HEK293 (cell line): Measurements from ENCODE around the gene GPR152.

ENCODE experiments used
- CTCF ChIA-PET: fragments of 350-600 bp; formaldehyde crosslinking; extraction: SDS; loops from one replicate; lab custom pipeline; 2021; ENCODE audit warnings: antibody characterized with exemption; lab: Yijun Ruan, JAX
- POLR2A ChIA-PET: fragments of 300-600 bp; formaldehyde crosslinking; extraction: SDS; loops from one replicate; lab custom pipeline; 2020; ENCODE audit warnings: antibody characterized with exemption, inconsistent platforms; lab: Yijun Ruan, JAX
- H3K27ac ChIP-seq: fragments of 200-500 bp; sonication (Bioruptor generic); 2 replicates; pipeline ENCODE4 v1.5.1; 2014; ENCODE audit warnings: low read depth, low read length, control low read depth, inconsistent platforms; ENCODE audit errors: extremely low read depth
- H3K36me3 ChIP-seq, 2 experiments: fragments of 200-500 bp in 1 of 2; sonication (Bioruptor generic) in 1 of 2; 1 replicate in 1 of 2; 2 replicates in 1 of 2; pipeline ENCODE4 v1.5.1; 2014 to 2017; ENCODE audit warnings: inconsistent platforms in 2 of 2, low read length in 2 of 2; ENCODE audit not compliant: control insufficient read depth in 2 of 2, insufficient read depth in 1 of 2
- H3K4me1 ChIP-seq: fragments of 200-500 bp; sonication (Bioruptor generic); 2 replicates; pipeline ENCODE4 v1.5.1; 2014; ENCODE audit warnings: mild to moderate bottlenecking, low read length, inconsistent platforms; ENCODE audit not compliant: control insufficient read depth, insufficient read depth
- H3K4me3 ChIP-seq: 2 replicates; pipeline ENCODE4 v1.5.1; 2011; ENCODE audit warnings: low read depth, mild to moderate bottlenecking, control low read depth, low read length, moderate library complexity
- H3K9me3 ChIP-seq: fragments of 200-500 bp; sonication (Bioruptor generic); 2 replicates; pipeline ENCODE4 v1.5.1; 2014; ENCODE audit warnings: low read depth, low read length, inconsistent platforms; ENCODE audit not compliant: control insufficient read depth, insufficient read depth
- FEZF1 ChIP-seq: fragments of 450-650 bp; formaldehyde crosslinking; IDR thresholded peaks from 2 replicates; pipeline ENCODE4 v1.5.1; 2016; ENCODE audit warnings: missing biosample characterization, missing genetic modification characterization
- PRDM1 ChIP-seq: fragments of 450-650 bp; formaldehyde crosslinking; IDR thresholded peaks from 2 replicates; pipeline ENCODE4; 2016; ENCODE audit warnings: missing biosample characterization, missing genetic modification characterization
- REPIN1 ChIP-seq: fragments of 450-650 bp; formaldehyde crosslinking; IDR thresholded peaks from 2 replicates; pipeline ENCODE4 v1.5.1; 2017; ENCODE audit warnings: missing biosample characterization, missing genetic modification characterization, low read depth
- REST ChIP-seq: fragments of 450-650 bp; formaldehyde crosslinking; IDR thresholded peaks from 2 replicates; pipeline ENCODE4 v1.5.1; 2016; ENCODE audit warnings: missing biosample characterization, missing genetic modification characterization
- SALL2 ChIP-seq: fragments of 450-650 bp; formaldehyde crosslinking; IDR thresholded peaks from 2 replicates; pipeline ENCODE4 v1.5.0; 2017; ENCODE audit warnings: missing biosample characterization, mild to moderate bottlenecking, missing genetic modification characterization, borderline replicate concordance
- SP2 ChIP-seq: fragments of 450-650 bp; formaldehyde crosslinking; IDR thresholded peaks from 2 replicates; pipeline ENCODE4 v1.5.1; 2016; ENCODE audit warnings: missing biosample characterization, missing genetic modification characterization
- TCF7L2 ChIP-seq: IDR thresholded peaks from 2 replicates; pipeline ENCODE4 v1.6.1; 2011; ENCODE audit warnings: low read depth, mild to moderate bottlenecking, inconsistent platforms, low read length, moderate library complexity, borderline replicate concordance
- ZBTB8A ChIP-seq: fragments of 450-650 bp; formaldehyde crosslinking; IDR thresholded peaks from 2 replicates; pipeline ENCODE4 v1.5.1; 2016; ENCODE audit warnings: missing biosample characterization, missing genetic modification characterization
- ZFP69B ChIP-seq: fragments of 450-650 bp; formaldehyde crosslinking; IDR thresholded peaks from 2 replicates; pipeline ENCODE4 v1.5.1; 2016; ENCODE audit warnings: missing biosample characterization, missing genetic modification characterization
- ZNF121 ChIP-seq: fragments of 450-650 bp; formaldehyde crosslinking; IDR thresholded peaks from 2 replicates; pipeline ENCODE4 v1.5.1; 2016; ENCODE audit warnings: missing biosample characterization, missing genetic modification characterization
- ZNF157 ChIP-seq: fragments of 450-650 bp; formaldehyde crosslinking; IDR thresholded peaks from 2 replicates; pipeline ENCODE4 v1.5.1; 2016; ENCODE audit warnings: missing biosample characterization, missing genetic modification characterization
- ZNF169 ChIP-seq: fragments of 450-650 bp; formaldehyde crosslinking; IDR thresholded peaks from 2 replicates; pipeline ENCODE4 v1.5.1; 2016; ENCODE audit warnings: missing biosample characterization, missing genetic modification characterization
- ZNF19 ChIP-seq: fragments of 450-650 bp; formaldehyde crosslinking; IDR thresholded peaks from 2 replicates; pipeline ENCODE4; 2016; ENCODE audit warnings: missing biosample characterization, missing genetic modification characterization, low read depth
- ZNF211 ChIP-seq: fragments of 450-650 bp; formaldehyde crosslinking; IDR thresholded peaks from 2 replicates; pipeline ENCODE4 v1.5.1; 2016; ENCODE audit warnings: low read depth, missing biosample characterization, missing genetic modification characterization
- ZNF214 ChIP-seq: fragments of 450-650 bp; formaldehyde crosslinking; IDR thresholded peaks from 2 replicates; pipeline ENCODE4 v1.5.1; 2017; ENCODE audit warnings: missing biosample characterization, mild to moderate bottlenecking, missing genetic modification characterization, borderline replicate concordance
- ZNF221 ChIP-seq: fragments of 450-650 bp; formaldehyde crosslinking; IDR thresholded peaks from 2 replicates; pipeline ENCODE4 v1.5.1; 2017; ENCODE audit warnings: missing biosample characterization, missing genetic modification characterization, borderline replicate concordance
- ZNF433 ChIP-seq: fragments of 450-650 bp; formaldehyde crosslinking; IDR thresholded peaks from 2 replicates; pipeline ENCODE4 v1.5.1; 2016; ENCODE audit warnings: missing biosample characterization, missing genetic modification characterization, low read depth
- ZNF514 ChIP-seq: fragments of 450-650 bp; formaldehyde crosslinking; IDR thresholded peaks from 2 replicates; pipeline ENCODE4 v1.5.1; 2016; ENCODE audit warnings: missing biosample characterization, missing genetic modification characterization
- ZNF549 ChIP-seq: fragments of 450-650 bp; IDR thresholded peaks from 2 replicates; pipeline ENCODE4 v1.5.1; 2018; ENCODE audit warnings: missing biosample characterization, missing genetic modification characterization, mild to moderate bottlenecking, inconsistent platforms, moderate library complexity
- ZNF561 ChIP-seq: fragments of 450-650 bp; IDR thresholded peaks from 2 replicates; pipeline ENCODE4 v1.5.1; 2018; ENCODE audit warnings: missing biosample characterization, missing genetic modification characterization, borderline replicate concordance
- ZNF660 ChIP-seq: fragments of 450-650 bp; IDR thresholded peaks from 2 replicates; pipeline ENCODE4 v1.5.1; 2018; ENCODE audit warnings: missing biosample characterization, mild to moderate bottlenecking, missing genetic modification characterization
- ZNF701 ChIP-seq: fragments of 450-650 bp; formaldehyde crosslinking; IDR thresholded peaks from 2 replicates; pipeline ENCODE4 v1.5.1; 2016; ENCODE audit warnings: missing biosample characterization, missing genetic modification characterization
- ZNF776 ChIP-seq: fragments of 450-650 bp; formaldehyde crosslinking; IDR thresholded peaks from 2 replicates; pipeline ENCODE4 v1.5.0; 2017; ENCODE audit warnings: missing biosample characterization, missing genetic modification characterization, borderline replicate concordance
- ZNF777 ChIP-seq: fragments of 450-650 bp; formaldehyde crosslinking; IDR thresholded peaks from 2 replicates; pipeline ENCODE4 v1.5.1; 2017; ENCODE audit warnings: missing biosample characterization, missing genetic modification characterization, borderline replicate concordance

Gene GPR152

GRCh38 chr11:67458266-67458665 lies 5.7 kb upstream of the GPR152 start:
- no peak for TF ChIP-seq SALL2 (tag by site-specific recombination)
- no peak for TF ChIP-seq REPIN1 (tag by site-specific recombination)
- TF ChIP-seq ZNF776 (tag by site-specific recombination): no peak
- TF ChIP-seq ZNF549 (tag by site-specific recombination): no peak
- TF ChIP-seq ZNF221: no peak
- TF ChIP-seq REST (tag by site-specific recombination): no peak
- TF ChIP-seq ZNF433 (tag by site-specific recombination): no peak
- no peak for TF ChIP-seq ZFP69B (tag by site-specific recombination)
- TF ChIP-seq ZNF701 (tag by site-specific recombination): no peak
- no peak for TF ChIP-seq ZNF214 (tag by site-specific recombination)
- TF ChIP-seq ZNF169 (tag by site-specific recombination): no peak
- no peak for TF ChIP-seq SP2 (tag by site-specific recombination)
- no peak for TF ChIP-seq ZNF157 (tag by site-specific recombination)
- POLR2A ChIA-PET: no interaction called here
- no peak overlapping the region for H3K4me3 ChIP-seq
- no peaks in the 10 kb centered on the region for H3K36me3 ChIP-seq
- H3K4me1 ChIP-seq: no peaks in the 10 kb centered on the region
- CTCF ChIA-PET: interaction anchor here (0.6 kb wide), 1 partner anchor 94 kb away, joined by 3 read pairs; no protein-coding TSS in a partner anchor
- H3K27ac ChIP-seq: no peak overlapping the region
- H3K9me3 ChIP-seq: no peaks in the 10 kb centered on the region

- TF ChIP-seq ZNF514 (tag by site-specific recombination): no peak
- no peak for TF ChIP-seq SP2 (tag by site-specific recombination)
- TF ChIP-seq FEZF1 (tag by site-specific recombination): no peak
- TF ChIP-seq PRDM1 (tag by site-specific recombination): no peak
- no peak for TF ChIP-seq ZNF211 (tag by site-specific recombination)
- TF ChIP-seq ZNF777 (tag by site-specific recombination): no peak
- no peak for TF ChIP-seq TCF7L2
- TF ChIP-seq, all 188 proteins: peak for 0
- Histone ChIP-seq H3K36me3 (no peaks in the 10 kb centered on the region), H3K4me3 (no peak overlapping the region), H3K9me3 (no peaks in the 10 kb centered on the region), H3K4me1 (no peaks in the 10 kb centered on the region), H3K27ac (no peak overlapping the region)
- ChIA-PET CTCF (interaction anchor here (0.6 kb wide), 1 partner anchor 94 kb away, joined by 3 read pairs; no protein-coding TSS in a partner anchor), POLR2A (interaction anchor here (0.6 kb wide), 1 partner anchor 9 kb away, joined by 4 read pairs; no protein-coding TSS in a partner anchor)
Observed at GRCh38 chr11:67457453-67457852, 4.9 kb upstream of the GPR152 start.

GRCh38 chr11:67456068-67456705 lies 3.7 kb upstream of the GPR152 start:
- Histone ChIP-seq H3K36me3 (no peaks in the 10 kb centered on the region), H3K4me1 (no peaks in the 10 kb centered on the region), H3K4me3 (no peak overlapping the region), H3K9me3 (no peaks in the 10 kb centered on the region), H3K27ac (no peak overlapping the region)
- TF ChIP-seq SALL2 (tag by site-specific recombination) (no peak), ZNF121 (tag by site-specific recombination) (no peak), REPIN1 (tag by site-specific recombination) (no peak), ZFP69B (tag by site-specific recombination) (no peak), ZNF660 (tag by site-specific recombination) (no peak), ZNF561 (tag by site-specific recombination) (no peak), ZBTB8A (no peak), ZNF19 (tag by site-specific recombination) (no peak)
- CTCF ChIA-PET: no interaction called here
- POLR2A ChIA-PET: no interaction called here
